Glutamatergic neuron (in vitro differentiated cells): Measurements from ENCODE around the gene ZNF629. TPM values are rescaled to one million over a fixed set of nuclear protein-coding genes. Genes with fewer than 3 reads are reported as not detected.

ENCODE experiments used
- DNase-seq: peaks from one replicate; pipeline ENCODE4 v3.0.0; 2022
- H3K27ac Mint-ChIP-seq: one replicate; pipeline ENCODE4 v1.8.0; 2020; ENCODE audit warnings: mild to moderate bottlenecking, mixed read lengths, inconsistent platforms; ENCODE audit not compliant: unreplicated experiment
- H3K27me3 Mint-ChIP-seq: one replicate; pipeline ENCODE4 v1.8.0; 2020; ENCODE audit warnings: mild to moderate bottlenecking, moderate library complexity, mixed read lengths, inconsistent platforms; ENCODE audit not compliant: unreplicated experiment
- H3K36me3 Mint-ChIP-seq: one replicate; pipeline ENCODE4 v1.8.0; 2020; ENCODE audit warnings: mild to moderate bottlenecking, mixed read lengths, inconsistent platforms; ENCODE audit not compliant: unreplicated experiment
- H3K4me1 Mint-ChIP-seq: one replicate; pipeline ENCODE4 v1.8.0; 2020; ENCODE audit warnings: mild to moderate bottlenecking, low read depth, mixed read lengths, inconsistent platforms; ENCODE audit not compliant: unreplicated experiment
- H3K4me3 Mint-ChIP-seq: one replicate; pipeline ENCODE4 v1.8.0; 2020; ENCODE audit warnings: mild to moderate bottlenecking, mixed read lengths, inconsistent platforms; ENCODE audit not compliant: unreplicated experiment
- H3K9me3 Mint-ChIP-seq: one replicate; pipeline ENCODE4 v1.8.0; 2020; ENCODE audit warnings: mild to moderate bottlenecking, moderate library complexity, mixed read lengths, inconsistent platforms; ENCODE audit not compliant: unreplicated experiment
- total RNA-seq: library from RNA; stranded (reverse); fragmentation: NEBNext Ultra II Directional; extraction: Animal tissue kit (Norgen Biotek cat#: 25700); gene quantifications from one replicate; pipeline ENCODE4 v1.2.1, GENCODE V29; 2021; ENCODE audit not compliant: unreplicated experiment
- TF ChIP-seq, protein P1 (sequence below): fragments of 200-600 bp; sonication (generic); IDR thresholded peaks from one replicate; pipeline ENCODE4 v1.5.0; 2021; ENCODE audit not compliant: partially characterized antibody, unreplicated experiment

The ZNF629 gene
- total RNA-seq, 1 donor from 2014 or later, result 42.5 TPM

DNA sequence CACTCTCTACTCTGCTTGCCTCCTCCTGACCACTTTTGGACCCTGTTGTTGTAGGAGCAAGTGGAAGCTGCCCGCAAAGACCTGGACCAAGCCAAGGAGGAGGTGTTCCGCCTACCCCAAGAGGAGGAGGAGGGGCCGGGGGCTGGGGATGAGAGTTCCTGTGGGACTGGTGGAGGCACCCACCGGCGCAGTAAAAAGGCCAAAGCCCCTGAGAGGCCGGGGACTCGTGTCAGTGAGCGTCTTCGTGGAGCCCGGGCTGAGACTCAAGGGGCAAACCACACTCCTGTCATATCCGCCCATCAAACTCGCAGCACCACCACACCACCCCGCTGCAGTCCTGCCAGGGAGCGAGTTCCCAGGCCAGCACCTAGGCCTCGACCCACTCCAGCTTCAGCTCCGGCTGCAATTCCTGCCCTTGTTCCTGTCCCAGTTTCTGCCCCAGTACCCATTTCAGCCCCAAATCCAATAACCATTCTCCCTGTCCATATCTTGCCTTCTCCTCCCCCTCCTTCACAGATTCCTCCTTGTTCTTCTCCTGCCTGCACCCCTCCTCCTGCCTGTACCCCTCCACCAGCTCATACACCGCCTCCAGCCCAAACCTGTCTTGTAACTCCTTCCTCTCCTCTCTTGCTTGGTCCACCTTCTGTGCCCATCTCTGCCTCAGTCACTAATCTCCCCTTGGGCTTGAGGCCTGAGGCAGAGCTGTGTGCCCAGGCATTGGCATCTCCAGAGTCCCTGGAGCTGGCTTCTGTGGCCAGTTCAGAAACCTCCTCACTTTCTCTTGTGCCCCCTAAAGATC is 49.8 kb downstream of the ZNF629 start:
- peaks cover 3% of the 10 kb centered on the region for H3K9me3 Mint-ChIP-seq
- no peak overlapping the region for H3K27ac Mint-ChIP-seq
- DNase-seq, result no peak
- TF ChIP-seq, protein P1, sequence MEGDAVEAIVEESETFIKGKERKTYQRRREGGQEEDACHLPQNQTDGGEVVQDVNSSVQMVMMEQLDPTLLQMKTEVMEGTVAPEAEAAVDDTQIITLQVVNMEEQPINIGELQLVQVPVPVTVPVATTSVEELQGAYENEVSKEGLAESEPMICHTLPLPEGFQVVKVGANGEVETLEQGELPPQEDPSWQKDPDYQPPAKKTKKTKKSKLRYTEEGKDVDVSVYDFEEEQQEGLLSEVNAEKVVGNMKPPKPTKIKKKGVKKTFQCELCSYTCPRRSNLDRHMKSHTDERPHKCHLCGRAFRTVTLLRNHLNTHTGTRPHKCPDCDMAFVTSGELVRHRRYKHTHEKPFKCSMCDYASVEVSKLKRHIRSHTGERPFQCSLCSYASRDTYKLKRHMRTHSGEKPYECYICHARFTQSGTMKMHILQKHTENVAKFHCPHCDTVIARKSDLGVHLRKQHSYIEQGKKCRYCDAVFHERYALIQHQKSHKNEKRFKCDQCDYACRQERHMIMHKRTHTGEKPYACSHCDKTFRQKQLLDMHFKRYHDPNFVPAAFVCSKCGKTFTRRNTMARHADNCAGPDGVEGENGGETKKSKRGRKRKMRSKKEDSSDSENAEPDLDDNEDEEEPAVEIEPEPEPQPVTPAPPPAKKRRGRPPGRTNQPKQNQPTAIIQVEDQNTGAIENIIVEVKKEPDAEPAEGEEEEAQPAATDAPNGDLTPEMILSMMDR, result no peak
- no peaks in the 10 kb centered on the region for H3K36me3 Mint-ChIP-seq
- H3K27me3 Mint-ChIP-seq, result peaks cover 3% of the 10 kb centered on the region
- H3K4me1 Mint-ChIP-seq, result no peaks in the 10 kb centered on the region
- H3K4me3 Mint-ChIP-seq, result no peak overlapping the region

DNA sequence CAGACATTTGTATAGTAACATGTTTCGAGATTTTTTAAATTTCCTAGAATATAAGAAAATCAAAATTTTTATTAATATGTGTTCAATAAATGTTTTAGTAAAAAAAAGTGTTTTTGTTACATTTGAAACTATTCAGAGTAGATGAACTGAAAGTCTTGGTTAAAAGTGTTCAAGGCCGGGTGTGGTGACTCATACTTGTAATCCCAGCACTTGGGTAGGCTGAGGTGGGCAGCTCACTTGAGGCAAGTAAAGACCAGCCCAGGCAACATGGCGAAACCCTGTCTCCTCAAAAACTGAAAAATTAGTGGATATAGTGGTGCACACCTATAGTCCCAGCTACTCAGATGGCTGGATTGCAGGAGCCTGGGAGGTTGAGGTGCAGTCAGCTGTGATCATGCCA is 55.6 kb downstream of the ZNF629 start:
- H3K4me3 Mint-ChIP-seq, result no peak overlapping the region
- no peak overlapping the region for H3K27ac Mint-ChIP-seq
- TF ChIP-seq, protein P1, result no peak
- H3K36me3 Mint-ChIP-seq, result no peaks in the 10 kb centered on the region
- no peaks in the 10 kb centered on the region for H3K4me1 Mint-ChIP-seq
- H3K27me3 Mint-ChIP-seq, result no peaks in the 10 kb centered on the region
- DNase-seq, result no peak
- H3K9me3 Mint-ChIP-seq, result no peaks in the 10 kb centered on the region

DNA sequence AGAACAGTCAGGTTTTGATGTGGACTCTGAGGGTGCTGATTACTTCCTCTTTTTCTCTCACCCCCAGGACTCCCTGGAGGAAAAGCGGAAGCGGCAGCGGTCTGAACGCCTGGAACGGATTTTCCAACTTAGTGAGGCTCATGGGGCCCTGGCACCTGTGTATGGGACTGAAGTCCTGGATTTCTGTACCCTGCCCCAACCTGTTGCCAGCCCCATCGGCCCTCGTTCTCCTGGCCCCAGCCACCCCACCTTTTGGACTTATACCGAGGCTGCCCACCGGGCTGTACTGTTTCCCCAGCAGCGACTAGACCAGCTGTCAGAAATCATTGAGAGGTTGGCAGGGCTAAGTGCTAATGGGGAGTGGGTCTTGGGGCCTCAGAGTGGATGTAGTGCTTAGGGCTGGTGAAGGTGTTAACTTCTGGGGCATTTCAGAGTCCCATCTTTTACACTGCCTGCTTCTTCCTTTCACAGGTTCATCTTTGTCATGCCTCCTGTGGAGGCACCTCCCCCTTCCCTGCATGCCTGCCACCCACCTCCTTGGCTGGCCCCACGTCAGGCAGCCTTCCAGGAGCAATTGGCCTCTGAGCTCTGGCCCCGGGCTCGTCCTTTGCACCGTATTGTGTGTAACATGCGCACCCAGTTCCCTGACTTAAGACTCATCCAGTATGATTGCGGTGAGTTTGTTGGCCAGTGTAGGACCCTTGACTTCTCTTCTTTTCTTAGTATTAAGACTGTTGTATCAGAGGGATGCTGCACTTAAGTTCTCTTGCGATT is 57.9 kb downstream of the ZNF629 start:
- TF ChIP-seq, protein P1, result no peak
- H3K9me3 Mint-ChIP-seq, result peaks cover 2% of the 10 kb centered on the region
- no peak for DNase-seq
- no peaks in the 10 kb centered on the region for H3K4me1 Mint-ChIP-seq
- peaks cover 2% of the 10 kb centered on the region for H3K27me3 Mint-ChIP-seq
- H3K27ac Mint-ChIP-seq, result no peak overlapping the region
- H3K4me3 Mint-ChIP-seq, result no peak overlapping the region
- H3K36me3 Mint-ChIP-seq, result peaks cover 3% of the 10 kb centered on the region

Other genes with a start within 250 kb of the ZNF629 start
- 39.0 TPM for gene ZNF764, start 228.8 kb downstream of the ZNF629 start, total RNA-seq
- 18.7 TPM for gene ZNF688, start 215.5 kb downstream of the ZNF629 start, total RNA-seq
- 58.4 TPM for gene ZNF785, start 201.5 kb downstream of the ZNF629 start, total RNA-seq
- 14.6 TPM for gene ZNF689, start 176.8 kb downstream of the ZNF629 start, total RNA-seq
- 79.6 TPM for gene PRR14, start 136.2 kb downstream of the ZNF629 start, total RNA-seq
- 66.7 TPM for gene FBRS, start 128.8 kb downstream of the ZNF629 start, total RNA-seq
- gene SRCAP, start 88.0 kb downstream of the ZNF629 start, total RNA-seq, result 60.1 TPM
- gene PHKG2, start 38.8 kb downstream of the ZNF629 start, total RNA-seq, result 32.6 TPM
- gene CFAP119, start 25.1 kb downstream of the ZNF629 start, total RNA-seq, result 10.9 TPM
- gene RNF40, start 24.9 kb downstream of the ZNF629 start, total RNA-seq, result 182 TPM
- gene BCL7C, start 106.9 kb upstream of the ZNF629 start, total RNA-seq, result 24.0 TPM
- 1.7 TPM for gene CTF1, start 109.4 kb upstream of the ZNF629 start, total RNA-seq
- gene FBXL19, start 136.4 kb upstream of the ZNF629 start, total RNA-seq, result 76.8 TPM
- gene ORAI3, start 161.9 kb upstream of the ZNF629 start, total RNA-seq, result 5.1 TPM
- 24.3 TPM for gene SETD1A, start 170.5 kb upstream of the ZNF629 start, total RNA-seq
- gene HSD3B7, start 198.0 kb upstream of the ZNF629 start, total RNA-seq, result 2.0 TPM
- gene STX1B, start 223.4 kb upstream of the ZNF629 start, total RNA-seq, result 51.6 TPM
- 23.4 TPM for gene STX4, start 246.4 kb upstream of the ZNF629 start, total RNA-seq